Mammary epithelial cell (primary cell): Measurements from ENCODE around the gene MORC4.

Experiments used
- EZH2 ChIP-seq: IDR thresholded peaks from 2 replicates; pipeline ENCODE4 v1.6.1; 2012; ENCODE audit warnings: low read length, inconsistent platforms, borderline replicate concordance
- TF ChIP-seq, protein P1 (sequence below), 2 donors: IDR thresholded peaks in 1 of 2; conservative IDR thresholded peaks in 1 of 2; 2 replicates each; pipeline ENCODE4 v1.5.1; 2011 to 2012; ENCODE audit warnings: inconsistent platforms in 2 of 2, low read length in 2 of 2, mild to moderate bottlenecking in 2 of 2, control low read depth in 1 of 2, low read depth in 1 of 2; ENCODE audit not compliant: insufficient read depth in 1 of 2; ENCODE audit errors: extremely low read depth in 1 of 2

DNA sequence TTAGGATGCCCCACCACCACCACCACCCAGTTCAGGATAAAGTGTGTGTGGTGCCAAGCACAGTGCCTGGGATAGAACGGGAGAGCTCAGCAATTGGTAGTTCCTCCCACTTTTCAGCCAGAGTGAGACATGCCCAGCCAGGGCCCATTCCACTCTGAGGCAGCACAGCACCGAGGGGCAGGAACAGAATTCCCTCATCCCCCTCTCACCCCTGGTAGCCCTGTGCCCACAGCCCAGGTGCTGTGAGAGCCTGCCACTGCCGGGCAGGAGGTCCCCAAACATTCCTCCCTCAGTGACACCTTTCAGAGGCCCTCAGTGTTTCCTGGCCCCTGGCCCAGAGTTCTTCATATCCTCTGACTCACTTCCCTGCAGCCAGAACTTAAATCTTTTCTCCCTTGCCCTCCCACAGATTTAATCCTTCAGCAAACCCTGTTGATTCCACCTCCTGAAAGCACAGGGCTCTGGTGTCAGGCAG, 105.0 kb downstream of the MORC4 start:
- TF ChIP-seq, protein P1, sequence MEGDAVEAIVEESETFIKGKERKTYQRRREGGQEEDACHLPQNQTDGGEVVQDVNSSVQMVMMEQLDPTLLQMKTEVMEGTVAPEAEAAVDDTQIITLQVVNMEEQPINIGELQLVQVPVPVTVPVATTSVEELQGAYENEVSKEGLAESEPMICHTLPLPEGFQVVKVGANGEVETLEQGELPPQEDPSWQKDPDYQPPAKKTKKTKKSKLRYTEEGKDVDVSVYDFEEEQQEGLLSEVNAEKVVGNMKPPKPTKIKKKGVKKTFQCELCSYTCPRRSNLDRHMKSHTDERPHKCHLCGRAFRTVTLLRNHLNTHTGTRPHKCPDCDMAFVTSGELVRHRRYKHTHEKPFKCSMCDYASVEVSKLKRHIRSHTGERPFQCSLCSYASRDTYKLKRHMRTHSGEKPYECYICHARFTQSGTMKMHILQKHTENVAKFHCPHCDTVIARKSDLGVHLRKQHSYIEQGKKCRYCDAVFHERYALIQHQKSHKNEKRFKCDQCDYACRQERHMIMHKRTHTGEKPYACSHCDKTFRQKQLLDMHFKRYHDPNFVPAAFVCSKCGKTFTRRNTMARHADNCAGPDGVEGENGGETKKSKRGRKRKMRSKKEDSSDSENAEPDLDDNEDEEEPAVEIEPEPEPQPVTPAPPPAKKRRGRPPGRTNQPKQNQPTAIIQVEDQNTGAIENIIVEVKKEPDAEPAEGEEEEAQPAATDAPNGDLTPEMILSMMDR (conservative IDR thresholded peaks at IDR 0.05 in 1 of 2, IDR thresholded peaks at IDR 0.05 in 1 of 2; ENCODE audit: extremely low read depth in 1 of 2, insufficient read depth in 1 of 2, low read depth in 1 of 2, low read length in 2 of 2): no peak
- no peak for TF ChIP-seq EZH2
